MM.1S (cell line): Measurements from ENCODE around the gene ADAMTS18.

Experiments used
- DNase-seq: peaks from one replicate; pipeline ENCODE4 v3.0.0-alpha.2; 2015
- H2AFZ ChIP-seq: fragments of 300-600 bp; sonication (generic); 2 replicates; pipeline ENCODE4 v1.6.0; 2016; ENCODE audit warnings: antibody characterized with exemption, low read length
- H3F3A ChIP-seq: fragments of 300-600 bp; sonication (generic); 2 replicates; pipeline ENCODE4 v1.6.1; 2016; ENCODE audit warnings: mild to moderate bottlenecking, antibody characterized with exemption, low read length, moderate library complexity, mixed read lengths; ENCODE audit not compliant: insufficient read depth
- H3K27ac ChIP-seq: fragments of 300-600 bp; sonication (generic); 2 replicates; pipeline ENCODE4 v1.5.1; 2016; ENCODE audit warnings: mild to moderate bottlenecking, low read length
- H3K27me3 ChIP-seq: fragments of 300-600 bp; sonication (generic); replicated peaks from 2 replicates; pipeline ENCODE4 v1.6.0; 2016; ENCODE audit warnings: low read length; ENCODE audit not compliant: insufficient read depth
- H3K36me3 ChIP-seq: fragments of 300-600 bp; sonication (generic); replicated peaks from 2 replicates; pipeline ENCODE4 v1.6.1; 2016; ENCODE audit warnings: mild to moderate bottlenecking, low read length, mixed read lengths; ENCODE audit not compliant: insufficient read depth
- H3K4me1 ChIP-seq: fragments of 300-600 bp; sonication (generic); 2 replicates; pipeline ENCODE4 v1.6.1; 2016; ENCODE audit warnings: low read length, mixed read lengths
- H3K4me2 ChIP-seq: fragments of 300-600 bp; sonication (generic); 2 replicates; pipeline ENCODE4 v1.6.0; 2016; ENCODE audit warnings: low read depth, low read length
- H3K4me3 ChIP-seq: fragments of 300-600 bp; sonication (generic); 2 replicates; pipeline ENCODE4 v1.5.1; 2016; ENCODE audit warnings: low read length, mixed read lengths
- H3K79me2 ChIP-seq: fragments of 300-600 bp; sonication (generic); 2 replicates; pipeline ENCODE4 v1.6.1; 2016; ENCODE audit warnings: mixed run types, low read length, mixed read lengths
- H3K9ac ChIP-seq: fragments of 300-600 bp; sonication (generic); 2 replicates; pipeline ENCODE4 v1.6.1; 2016; ENCODE audit warnings: low read length, mixed read lengths
- H3K9me2 ChIP-seq: fragments of 300-600 bp; sonication (generic); replicated peaks from 2 replicates; pipeline ENCODE4 v1.6.1; 2016; ENCODE audit warnings: mild to moderate bottlenecking, low read length, mixed read lengths; ENCODE audit not compliant: insufficient read depth
- H3K9me3 ChIP-seq: fragments of 300-600 bp; sonication (generic); replicated peaks from 2 replicates; pipeline ENCODE4 v1.6.1; 2016; ENCODE audit warnings: mild to moderate bottlenecking, low read length, mixed read lengths; ENCODE audit not compliant: insufficient read depth
- H4K20me1 ChIP-seq: fragments of 300-600 bp; sonication (generic); 2 replicates; pipeline ENCODE4 v1.6.1; 2016; ENCODE audit warnings: mild to moderate bottlenecking, low read length, moderate library complexity, mixed read lengths; ENCODE audit not compliant: insufficient read depth
- CTCF ChIP-seq: fragments of 300-600 bp; sonication (generic); IDR thresholded peaks from 2 replicates; pipeline ENCODE4 v1.5.1; 2016; ENCODE audit warnings: antibody characterized with exemption, low read length, mixed read lengths
- EZH2 ChIP-seq: fragments of 300-600 bp; sonication (generic); optimal IDR thresholded peaks from 2 replicates; pipeline ENCODE3; 2017; ENCODE audit warnings: low read depth, mild to moderate bottlenecking, antibody characterized with exemption, low read length, mixed read lengths
- EZH2phosphoT487 ChIP-seq: fragments of 300-600 bp; sonication (generic); IDR thresholded peaks from 2 replicates; pipeline ENCODE4 v1.6.1; 2018; ENCODE audit warnings: antibody characterized with exemption, low read length

Gene ADAMTS18

GRCh38 chr16:77295896-77296295, 138.9 kb downstream of the ADAMTS18 start:
- Histone ChIP-seq H3K4me3 (no peak overlapping the region), H3K9me3 (no peaks in the 10 kb centered on the region), H3K27ac (no peak overlapping the region), H3K9me2 (no peaks in the 10 kb centered on the region), H3K4me2 (no peak overlapping the region), H2AFZ (no peak overlapping the region), H4K20me1 (no peaks in the 10 kb centered on the region), H3F3A (no peaks in the 10 kb centered on the region), H3K27me3 (no peaks in the 10 kb centered on the region), H3K9ac (no peak overlapping the region), H3K79me2 (no peaks in the 10 kb centered on the region), H3K4me1 (peaks cover 16% of the 10 kb centered on the region), H3K36me3 (no peaks in the 10 kb centered on the region)
- TF ChIP-seq CTCF (no peak), EZH2 (no peak), EZH2phosphoT487 (no peak)
- no peak for DNase-seq

GRCh38 chr16:77290451-77291115, 144.3 kb downstream of the ADAMTS18 start:
- Histone ChIP-seq H3K79me2 (no peaks in the 10 kb centered on the region), H3K4me1 (no peaks in the 10 kb centered on the region), H3F3A (no peaks in the 10 kb centered on the region), H4K20me1 (no peaks in the 10 kb centered on the region), H2AFZ (no peak overlapping the region), H3K9ac (no peak overlapping the region), H3K4me3 (no peak overlapping the region), H3K4me2 (no peak overlapping the region), H3K9me2 (no peaks in the 10 kb centered on the region), H3K36me3 (no peaks in the 10 kb centered on the region), H3K27me3 (no peaks in the 10 kb centered on the region), H3K9me3 (no peaks in the 10 kb centered on the region), H3K27ac (no peak overlapping the region)
- TF ChIP-seq EZH2phosphoT487 (no peak), EZH2 (no peak), CTCF (no peak)
- DNase-seq, result no peak

- TF ChIP-seq CTCF (no peak), EZH2phosphoT487 (no peak), EZH2 (no peak)
- no peak overlapping the region for H2AFZ ChIP-seq
These were observed 145.5 kb downstream of the ADAMTS18 start for GRCh38 chr16:77289331-77289809.

More at GRCh38 chr16:77289331-77289809, 145.5 kb downstream of the ADAMTS18 start:
- no peak for DNase-seq
- H3K27me3 ChIP-seq, result no peaks in the 10 kb centered on the region
- no peaks in the 10 kb centered on the region for H3K79me2 ChIP-seq
- no peaks in the 10 kb centered on the region for H3K4me1 ChIP-seq
- H3K4me3 ChIP-seq, result no peak overlapping the region
- no peak overlapping the region for H3K27ac ChIP-seq
- H3F3A ChIP-seq, result no peaks in the 10 kb centered on the region
- no peak overlapping the region for H3K9ac ChIP-seq
- H3K36me3 ChIP-seq, result no peaks in the 10 kb centered on the region
- H3K9me2 ChIP-seq, result no peaks in the 10 kb centered on the region
- no peak overlapping the region for H3K4me2 ChIP-seq
- no peaks in the 10 kb centered on the region for H3K9me3 ChIP-seq
- H4K20me1 ChIP-seq, result no peaks in the 10 kb centered on the region
